ENCODE measurements around the gene CFAP300.

Gene CFAP300

DNA sequence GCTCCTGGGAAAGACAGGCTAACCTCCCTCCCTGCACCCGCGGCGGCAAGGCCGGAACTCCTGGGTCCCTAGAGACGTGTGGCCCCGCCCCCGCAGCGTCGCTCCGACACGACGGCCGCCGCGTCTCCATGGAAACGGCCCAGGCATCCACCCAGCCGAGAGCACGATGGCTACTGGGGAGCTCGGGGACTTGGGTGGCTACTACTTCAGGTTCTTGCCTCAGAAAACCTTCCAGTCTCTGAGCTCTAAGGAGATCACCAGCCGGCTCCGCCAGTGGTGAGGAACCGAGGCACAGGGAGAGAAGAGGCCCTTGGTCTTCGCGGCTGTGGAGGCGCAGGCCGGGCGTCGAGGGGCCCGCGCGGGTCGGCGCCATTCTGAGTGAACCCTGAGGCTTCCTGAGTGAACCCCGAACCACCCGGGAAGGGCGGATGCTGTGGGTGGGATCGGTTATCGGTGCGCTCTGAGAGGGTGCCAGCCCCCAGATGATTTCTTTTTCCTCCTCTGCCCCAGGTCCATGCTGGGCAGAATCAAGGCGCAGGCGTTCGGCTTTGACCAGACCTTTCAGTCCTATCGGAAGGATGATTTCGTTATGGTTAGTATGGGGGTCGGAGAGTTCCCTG lies at the start of gene CFAP300:
TSS of gene CFAP300 (plus strand) at position 133 of the 620 bp plus-strand sequence. CDS start at position 167, 34 bp downstream.
- peak; percentile 9 for DNase-seq (ENCODE audit: low spot score)

DNA sequence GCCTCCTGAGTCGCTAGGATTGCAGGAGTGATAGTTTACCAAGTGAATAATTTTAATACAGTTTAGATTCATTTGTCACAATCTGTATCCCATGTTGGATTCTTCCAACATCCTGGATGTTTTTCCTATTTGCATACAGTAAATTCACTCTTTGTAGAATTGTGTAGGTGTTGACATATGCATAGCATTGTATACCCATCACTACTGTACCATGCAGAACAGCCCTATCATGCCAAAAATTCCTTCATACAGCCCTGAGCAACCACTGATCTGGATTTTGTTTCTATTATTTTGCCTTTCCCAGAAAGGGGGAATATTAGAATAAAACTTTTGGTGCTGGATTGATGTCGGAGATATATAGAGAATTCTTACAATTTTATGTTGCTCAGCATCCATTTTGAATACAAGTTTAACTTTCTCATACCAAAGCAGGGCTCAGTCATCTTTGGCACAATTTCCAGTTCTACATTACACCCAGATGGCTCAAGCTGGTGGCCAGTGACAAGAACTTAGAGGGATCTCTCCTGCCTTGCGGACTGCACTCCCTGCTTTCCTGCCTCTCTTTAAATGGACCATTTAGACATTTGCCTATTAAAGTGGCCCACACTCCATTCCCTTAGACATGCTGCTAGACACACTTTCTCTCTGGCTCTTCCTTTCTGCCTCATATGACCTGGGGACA lies 45.4 kb upstream of the CFAP300 start:
- DNase-seq (ENCODE audit: low spot score): no peak

DNA sequence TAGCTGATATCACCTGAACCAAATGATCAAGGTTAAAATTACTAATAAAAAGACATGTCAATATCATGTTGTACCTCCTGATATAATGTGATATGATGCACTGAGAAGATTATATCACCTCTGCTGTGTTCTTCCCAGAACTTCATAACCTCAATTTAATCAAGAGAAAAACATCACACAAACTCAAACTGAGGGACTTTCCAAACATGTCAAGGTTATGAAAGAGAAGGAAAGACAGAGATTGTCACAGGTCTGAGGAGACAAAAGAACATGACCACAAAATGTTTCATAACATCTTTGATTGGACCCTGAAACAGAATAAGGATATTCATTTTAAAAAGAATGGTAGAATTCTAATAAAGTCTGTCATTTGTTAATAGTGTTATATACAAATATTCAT lies 43.0 kb upstream of the CFAP300 start:
- DNase-seq (ENCODE audit: low spot score): no peak

DNA sequence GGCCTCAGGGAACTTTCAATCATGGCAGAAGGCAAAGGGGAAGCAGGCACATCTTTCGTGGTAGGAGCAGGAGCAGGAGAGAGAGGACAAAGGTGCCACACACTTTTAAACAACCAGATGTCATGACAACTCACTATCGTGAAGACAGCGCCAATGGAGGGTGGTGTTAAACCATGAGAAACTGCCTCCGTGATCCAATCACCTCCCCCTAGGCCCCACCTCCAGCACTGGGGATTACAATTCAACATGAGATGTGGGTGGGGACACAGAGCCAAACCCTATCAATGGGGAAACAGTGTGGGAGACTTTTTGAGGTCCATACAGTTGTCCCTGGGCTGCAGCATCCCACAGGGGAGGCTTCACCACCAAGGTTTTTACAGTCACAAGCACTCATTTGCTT lies 41.9 kb upstream of the CFAP300 start:
- DNase-seq (ENCODE audit: low spot score): no peak

DNA sequence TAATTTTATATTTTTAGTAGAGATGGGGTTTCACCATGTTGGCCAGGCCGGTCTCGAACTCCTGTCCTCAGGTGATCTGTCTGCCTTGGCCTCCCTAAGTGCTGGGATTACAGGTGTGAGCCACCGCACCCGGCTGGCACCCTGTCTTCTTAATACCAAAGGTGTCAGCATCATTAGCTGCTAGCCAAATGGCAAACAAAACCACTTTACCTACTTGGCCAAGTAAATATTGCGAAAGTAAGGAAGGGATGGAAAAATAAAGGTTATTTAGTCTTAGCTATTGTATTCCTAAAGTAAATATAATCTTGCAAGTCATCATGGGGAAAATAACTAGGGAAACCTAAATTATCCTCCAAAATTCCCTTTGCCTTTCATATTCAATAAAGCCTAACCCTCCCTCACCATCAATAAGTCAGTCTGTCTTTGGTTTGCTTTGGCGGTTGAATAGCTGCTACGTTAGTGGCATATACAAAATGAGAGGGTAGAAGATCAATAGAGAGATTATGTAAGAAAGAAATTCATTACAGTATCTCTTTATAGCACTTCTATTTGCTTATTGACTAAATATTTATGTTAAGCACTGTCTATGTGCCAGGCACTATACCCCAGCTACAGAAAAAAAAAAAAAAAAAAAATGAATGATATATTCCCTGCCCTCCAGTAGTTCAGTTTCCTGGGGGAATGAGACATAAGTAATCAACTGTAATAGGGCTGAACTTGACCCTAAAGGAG lies 40.2 kb upstream of the CFAP300 start:
- no peak for DNase-seq (ENCODE audit: low spot score)

DNA sequence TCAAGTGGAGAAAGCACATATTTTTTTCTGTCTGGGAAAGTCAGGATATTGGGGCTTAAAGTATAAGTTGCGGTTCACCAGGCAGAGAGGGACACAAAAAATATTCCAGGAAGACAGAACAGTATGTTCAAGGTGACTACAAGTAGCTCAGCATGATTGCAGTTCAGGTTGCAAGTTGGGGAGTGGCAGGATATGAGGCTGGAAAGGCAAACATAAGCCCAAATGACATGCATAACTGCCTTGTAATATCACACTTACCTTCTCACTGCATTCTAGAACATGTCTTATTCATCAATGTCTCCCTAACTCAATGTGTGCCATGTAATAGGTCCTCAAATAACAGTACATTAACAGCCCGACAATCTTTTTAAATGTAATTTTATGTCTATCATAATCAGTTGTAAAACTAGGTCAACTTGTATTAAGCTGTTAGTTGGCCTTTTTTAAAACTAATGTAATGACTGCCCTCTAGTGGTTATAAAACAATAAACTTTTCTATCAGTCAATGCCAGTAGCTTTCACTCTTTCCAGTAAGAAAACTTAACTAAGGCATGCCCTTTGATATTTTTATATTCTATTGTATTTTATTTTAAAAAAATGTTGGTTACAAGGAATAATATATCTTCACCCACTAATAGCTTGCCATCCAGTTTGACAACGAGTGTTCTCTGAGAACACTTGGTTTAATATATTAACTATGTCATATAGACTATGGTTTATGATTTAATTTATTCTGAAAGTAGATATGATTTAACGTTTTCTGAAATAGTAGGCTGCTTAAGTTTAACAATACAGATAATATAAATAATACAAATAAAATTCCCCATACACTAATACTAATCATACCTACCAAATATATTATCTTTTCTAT lies 39.4 kb upstream of the CFAP300 start:
- peak; percentile 68 for DNase-seq (ENCODE audit: low spot score)

DNA sequence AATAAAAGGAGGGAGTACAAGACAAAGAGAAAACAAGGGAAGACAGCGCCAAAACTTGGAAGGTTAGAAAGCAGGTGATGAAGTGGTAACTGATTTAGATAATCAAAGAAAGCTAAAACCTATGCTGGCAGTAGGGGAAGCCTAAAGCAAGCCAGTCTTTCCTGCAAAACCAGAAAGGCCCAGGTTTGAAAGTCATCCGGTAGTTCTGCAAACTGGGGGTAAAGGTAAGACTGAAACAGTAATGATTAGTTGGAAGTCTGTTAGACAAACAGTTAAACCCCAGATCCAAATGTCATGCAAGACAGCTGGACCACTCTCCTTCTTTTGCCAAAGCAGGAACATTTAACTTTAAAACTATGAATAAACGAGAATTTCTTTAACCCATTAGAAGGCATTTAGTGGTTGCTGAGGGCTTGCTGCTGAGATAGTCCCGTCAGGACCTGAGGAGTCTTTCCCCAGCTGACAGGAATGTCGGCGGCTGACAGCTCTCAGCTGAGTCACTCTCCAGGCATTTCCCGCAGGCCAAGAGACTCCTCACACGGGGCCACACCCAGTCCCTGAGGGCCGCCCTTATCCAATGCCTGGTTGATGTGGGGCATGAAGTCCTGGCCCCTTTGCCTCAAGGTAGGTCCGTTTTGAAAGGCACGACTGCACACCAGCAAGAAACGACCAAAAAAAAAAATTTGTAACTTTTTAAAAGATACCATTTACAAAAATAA lies 36.3 kb upstream of the CFAP300 start:
- no peak for DNase-seq (ENCODE audit: low spot score)

DNA sequence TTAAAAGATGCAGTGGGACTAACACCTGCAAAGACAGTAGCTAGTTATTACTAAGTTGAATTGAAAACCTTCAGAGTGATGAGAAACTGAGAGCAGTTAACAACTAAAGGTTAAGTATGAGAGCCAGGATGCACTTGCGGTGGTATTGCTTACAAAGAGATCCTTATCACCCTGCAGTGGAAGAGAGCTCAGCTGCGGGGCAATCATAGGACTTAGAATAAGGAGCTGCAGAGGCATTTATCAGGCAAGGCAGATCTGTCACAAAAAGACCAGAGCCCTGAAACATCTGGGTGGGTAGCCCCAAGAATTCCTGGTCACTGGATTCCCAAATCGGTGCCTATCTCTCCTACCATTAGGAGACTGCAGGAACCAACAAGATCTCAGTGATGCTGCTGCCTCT lies 34.3 kb upstream of the CFAP300 start:
- DNase-seq (ENCODE audit: low spot score): no peak

DNA sequence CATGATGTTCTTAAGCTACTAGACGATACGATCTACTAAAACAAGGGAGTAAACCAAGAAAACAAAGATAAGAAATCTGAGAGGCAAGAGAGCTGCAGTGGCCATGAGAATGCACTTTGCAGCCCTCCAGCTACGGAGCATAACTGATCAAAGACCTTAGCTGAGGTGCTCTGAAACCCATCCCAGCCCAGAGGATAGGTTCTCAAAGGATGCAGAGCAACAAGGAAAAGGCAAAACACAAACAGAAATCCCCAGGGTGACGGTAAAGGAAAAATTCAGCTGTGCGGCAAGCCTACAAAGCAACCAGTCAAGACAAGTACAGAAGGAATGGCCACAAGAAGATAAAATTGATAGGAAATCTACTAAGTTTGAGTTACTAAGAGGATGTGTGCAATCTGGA lies 32.5 kb upstream of the CFAP300 start:
- no peak for DNase-seq (ENCODE audit: low spot score)

DNA sequence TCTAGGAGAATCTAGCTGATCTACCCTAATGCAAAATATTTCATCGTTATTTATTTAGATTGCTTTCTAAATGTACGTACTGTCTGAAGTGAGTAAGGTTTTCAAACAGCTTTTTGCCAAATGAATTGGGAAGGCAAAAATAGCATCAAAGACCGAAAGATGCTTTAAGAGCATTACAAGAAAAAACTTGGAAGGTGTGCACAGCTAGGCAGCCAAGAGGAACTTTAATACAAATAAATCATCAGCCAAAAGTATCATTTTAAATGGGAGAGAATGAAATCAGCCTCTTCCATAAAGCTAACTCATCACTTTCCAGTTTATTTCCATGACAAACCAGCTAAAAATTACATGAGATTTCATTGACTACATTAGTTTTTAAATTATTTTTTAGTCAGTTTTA lies 30.2 kb upstream of the CFAP300 start:
- no peak for DNase-seq (ENCODE audit: low spot score)

DNA sequence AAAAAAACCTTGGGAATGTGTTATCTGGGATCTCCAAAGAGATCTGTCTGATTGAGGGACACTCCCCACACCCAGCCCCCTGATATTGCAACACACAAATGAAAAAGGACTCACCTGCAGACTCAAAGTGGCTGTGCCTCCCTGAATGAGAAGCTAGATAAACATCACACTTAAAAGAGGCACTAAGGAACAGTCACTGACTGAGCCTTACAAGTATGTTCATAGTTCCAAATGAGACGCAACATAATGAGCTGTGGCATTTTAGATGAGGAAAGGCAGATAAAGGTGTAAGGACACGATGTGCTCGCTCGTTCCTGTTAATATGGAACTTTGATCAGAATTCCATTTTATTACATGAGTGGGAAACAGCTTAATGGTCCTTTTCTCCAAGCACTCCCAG lies 21.0 kb upstream of the CFAP300 start:
- no peak for DNase-seq (ENCODE audit: low spot score)

DNA sequence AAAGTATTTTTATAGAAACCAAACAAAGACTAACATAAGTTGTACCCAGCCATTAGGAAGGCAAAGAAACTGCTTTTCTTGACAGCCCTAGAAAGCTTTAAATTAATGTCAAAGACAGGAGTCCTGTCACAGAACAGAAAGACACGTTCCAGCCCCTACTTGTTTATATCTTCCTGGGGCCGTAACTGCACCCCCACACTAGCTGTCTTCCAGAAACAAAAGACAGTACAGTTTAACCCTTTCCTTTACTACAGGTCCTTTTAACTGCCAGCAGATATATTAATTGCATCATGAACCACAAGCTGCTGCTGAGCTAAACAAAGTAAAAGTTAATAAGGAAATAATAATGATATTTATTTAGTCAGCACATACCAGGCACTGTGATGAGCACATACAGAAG lies 20.3 kb upstream of the CFAP300 start:
- no peak for DNase-seq (ENCODE audit: low spot score)

DNA sequence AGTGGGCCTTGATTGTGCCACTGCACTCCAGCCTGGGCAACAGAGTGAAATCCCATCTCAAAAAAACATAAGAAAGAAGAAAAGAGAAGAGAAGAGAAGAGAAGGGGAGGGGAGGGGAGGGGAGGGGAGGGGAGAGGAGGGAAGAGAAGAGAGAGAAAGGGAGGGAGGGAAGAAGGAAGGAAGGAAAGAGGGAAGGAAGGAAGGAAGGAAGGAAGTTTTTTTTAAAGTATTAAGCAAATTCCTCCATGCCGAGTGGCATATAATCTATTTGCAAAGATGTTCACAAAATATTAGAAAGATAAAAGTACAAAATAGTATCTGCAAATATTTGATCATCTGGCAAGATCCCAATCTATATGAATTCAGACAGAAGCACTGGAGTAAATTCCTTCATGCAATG lies 10.5 kb upstream of the CFAP300 start:
- no peak for DNase-seq (ENCODE audit: low spot score)

DNA sequence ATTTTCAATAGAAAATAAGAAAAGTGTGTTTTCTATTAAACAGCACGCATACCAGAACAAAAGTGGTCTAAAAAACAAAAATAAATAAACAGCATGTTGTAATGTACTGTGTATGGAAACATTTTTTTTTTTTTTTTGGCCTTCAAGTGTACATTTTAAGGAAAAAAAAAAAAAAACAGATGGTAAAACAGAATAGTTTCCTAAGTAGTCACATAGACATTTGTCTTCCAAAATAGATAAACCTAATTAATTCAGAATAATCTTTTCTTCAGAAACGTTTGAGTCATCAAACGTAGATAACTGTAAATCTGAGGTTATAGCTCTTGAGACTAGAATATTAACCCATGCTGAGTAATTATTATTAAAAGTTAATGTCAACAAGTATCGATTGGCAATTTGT lies 396 bp upstream of the CFAP300 start:
- no peak for DNase-seq (ENCODE audit: low spot score)

DNA sequence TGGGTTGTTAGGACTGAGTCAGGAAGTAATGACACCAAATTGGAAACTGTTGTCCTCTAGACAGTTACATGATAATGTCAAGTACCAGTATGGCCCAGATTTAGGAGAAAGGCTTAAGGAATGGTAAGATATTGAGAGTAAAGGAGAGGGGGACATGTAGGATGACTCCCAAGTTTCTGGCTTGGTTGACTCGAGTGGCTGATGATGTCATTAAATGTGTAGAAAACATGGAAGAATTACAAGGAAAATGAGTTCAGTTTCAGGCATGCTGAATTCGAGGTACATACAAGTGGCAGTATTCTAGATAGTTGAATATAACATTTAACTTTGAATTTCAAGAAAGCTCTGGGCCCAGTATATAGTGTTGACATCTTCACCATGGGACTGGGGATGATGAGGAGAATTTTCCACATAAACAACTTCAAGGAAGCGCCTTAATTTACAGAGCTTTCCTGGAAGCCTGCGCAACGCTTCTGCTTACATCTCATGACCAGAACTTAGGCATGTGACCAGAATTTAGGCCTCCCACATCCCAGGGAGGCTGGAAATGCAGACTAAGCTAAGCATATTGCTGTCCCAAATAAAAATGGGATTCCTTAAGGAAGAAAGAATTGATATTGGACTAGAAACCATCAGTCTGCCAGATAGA lies 3.8 kb downstream of the CFAP300 start:
- DNase-seq (ENCODE audit: low spot score): no peak

DNA sequence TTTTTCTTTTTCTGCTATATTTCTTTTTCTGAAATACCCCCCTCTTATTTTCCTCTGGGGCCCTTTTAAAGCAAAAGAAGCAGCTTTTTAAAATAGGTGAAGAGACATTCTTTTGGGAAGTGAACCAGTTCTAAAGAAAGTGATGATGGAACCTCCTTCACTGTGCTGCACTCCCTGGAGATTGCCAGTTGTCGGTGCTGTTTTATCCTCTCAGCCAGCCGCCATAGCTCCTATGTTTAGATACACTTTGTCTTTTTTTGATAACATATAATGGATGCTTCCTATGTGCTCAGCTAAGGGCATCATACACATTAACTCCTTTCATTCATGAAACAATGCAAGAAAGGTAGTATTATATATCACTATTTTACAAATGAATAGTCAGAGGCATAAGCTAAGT lies 14.0 kb downstream of the CFAP300 start:
- no peak for DNase-seq (ENCODE audit: low spot score)

DNA sequence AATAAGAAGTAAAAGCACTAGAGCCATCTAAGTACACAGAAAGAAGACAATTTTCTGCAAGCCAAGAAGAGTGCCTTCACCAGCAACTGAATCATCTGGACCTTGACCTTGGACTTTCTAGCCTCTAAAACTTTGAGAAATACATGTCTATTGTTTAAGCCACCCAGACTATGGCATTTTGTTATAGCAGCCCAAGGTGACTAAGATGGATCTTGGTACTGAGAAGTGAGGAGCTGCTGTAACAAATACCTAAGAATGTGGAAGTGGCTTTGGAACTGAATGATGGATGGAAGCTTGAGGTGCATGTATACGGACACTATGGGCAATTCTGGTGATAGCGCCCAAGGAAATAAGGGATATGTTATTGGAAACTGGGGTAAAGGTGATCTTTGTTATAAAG lies 14.9 kb downstream of the CFAP300 start:
- DNase-seq (ENCODE audit: low spot score): no peak

DNA sequence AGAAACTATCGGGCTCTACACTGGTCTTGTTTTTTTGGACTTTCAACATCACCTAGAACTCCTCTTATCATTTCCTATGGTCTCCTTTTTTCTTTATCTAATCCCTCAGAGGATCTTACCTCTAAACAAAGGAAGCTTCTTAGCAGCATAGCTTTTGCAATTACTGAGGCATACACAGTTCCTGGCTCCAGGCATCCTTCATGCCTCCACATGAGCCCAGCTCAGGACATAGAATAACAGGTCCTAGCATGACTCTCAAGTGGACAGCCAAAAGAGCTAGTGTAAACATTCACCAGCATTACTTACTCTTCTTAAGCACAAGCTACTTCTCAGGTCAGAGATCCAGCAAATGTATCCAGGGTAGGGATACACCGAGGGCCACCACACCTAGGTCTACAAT lies 17.1 kb downstream of the CFAP300 start:
- no peak for DNase-seq (ENCODE audit: low spot score)

DNA sequence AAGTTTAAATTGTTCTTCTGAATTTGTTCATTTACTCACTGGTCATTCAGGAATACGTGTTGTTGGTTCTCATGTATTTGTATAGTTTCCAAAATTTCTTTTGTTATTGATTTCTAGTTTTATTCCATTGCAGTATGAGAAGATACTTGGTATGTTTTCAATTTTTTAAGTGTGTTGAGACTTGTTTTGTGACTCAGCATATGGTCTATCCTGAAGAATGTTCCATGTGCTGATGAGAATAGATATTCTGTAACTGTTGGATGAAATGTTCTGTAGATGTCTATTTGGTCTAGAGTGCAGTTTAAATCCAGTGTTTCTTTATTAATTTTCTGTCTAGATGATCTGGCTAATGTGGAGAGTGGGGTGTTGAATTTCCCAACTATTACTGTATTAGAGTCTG lies 23.5 kb downstream of the CFAP300 start:
- no peak for DNase-seq (ENCODE audit: low spot score)

DNA sequence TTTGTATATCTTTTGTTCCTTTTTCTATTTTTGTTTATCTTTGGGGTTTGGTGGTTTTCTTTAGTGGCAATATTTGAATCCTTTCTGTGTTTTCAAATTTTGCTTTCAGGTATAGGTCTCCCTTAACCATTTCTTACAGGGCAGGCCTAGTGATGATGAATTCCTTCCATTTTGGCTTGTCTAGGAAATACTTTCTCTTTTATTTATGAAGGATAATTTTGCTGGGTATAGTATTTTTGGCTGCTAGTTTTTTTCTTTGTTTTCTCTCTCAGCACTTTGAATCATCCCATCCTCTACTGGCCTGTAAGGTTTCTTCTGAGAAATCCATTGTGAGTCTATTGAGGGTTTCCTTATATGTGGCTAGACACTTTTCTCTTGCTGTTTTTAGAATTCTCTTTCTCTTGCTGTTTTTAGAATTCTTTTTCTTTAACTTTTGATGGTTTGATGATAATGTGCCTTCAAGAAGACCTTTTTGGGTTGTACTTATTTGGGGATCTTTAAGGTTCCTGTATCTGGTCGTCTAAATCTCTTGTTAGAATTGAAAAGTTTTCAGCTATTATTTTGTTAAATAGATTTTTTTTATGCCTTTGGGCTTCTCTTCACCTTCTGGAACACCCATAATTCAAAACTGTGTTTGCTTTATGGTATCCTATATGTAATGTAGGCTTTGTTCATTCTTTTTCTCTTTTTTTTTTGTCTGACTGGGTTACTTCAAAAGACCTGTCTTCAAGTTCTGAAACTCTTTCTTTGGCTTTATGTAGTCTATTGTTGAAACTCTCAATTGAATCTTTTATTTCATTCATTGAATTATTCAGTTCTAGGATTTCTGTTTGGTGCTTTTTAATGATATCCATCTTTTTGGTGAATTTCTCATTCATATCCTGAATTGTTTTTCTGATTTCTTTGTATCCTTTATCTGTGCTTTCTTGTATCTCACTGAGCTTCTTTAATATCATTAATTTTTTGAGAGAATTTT lies 24.5 kb downstream of the CFAP300 start:
- DNase-seq (ENCODE audit: low spot score): no peak

Data from pons (tissue), 1 donor.